ENCODE data around the gene SIRT5. TPM values are rescaled to one million over a fixed set of nuclear protein-coding genes. Genes with fewer than 3 reads are reported as not detected.

The SIRT5 gene
- total and polyA plus RNA-seq, 2 donors from 2014 or later = 12.0 to 16.8 TPM

GRCh38 chr6:13593720-13594119 lies 19.3 kb downstream of the SIRT5 start:
- H3K36me3 ChIP-seq (ENCODE audit: control insufficient read depth in 2 of 3, insufficient read depth in 3 of 3, low read length in 3 of 3) = peaks cover 0 to 41% (median 10%) of the 10 kb centered on the region in 3 donors
- H3K27me3 ChIP-seq (ENCODE audit: control insufficient read depth, insufficient read depth, low read length) = no peaks in the 10 kb centered on the region
- H3K9me3 ChIP-seq (ENCODE audit: control insufficient read depth in 2 of 3, insufficient read depth in 1 of 3, low read length in 3 of 3) = no peaks in the 10 kb centered on the region
- no peak for FAIRE-seq
- H3K4me1 ChIP-seq (ENCODE audit: control insufficient read depth in 2 of 3, insufficient read depth in 2 of 3, low read depth in 1 of 3, low read length in 3 of 3) = no peaks in the 10 kb centered on the region
- H3K4me3 ChIP-seq (ENCODE audit: low read length in 3 of 3) = no peak overlapping the region
- TF ChIP-seq CTCF (IDR thresholded peaks at IDR 0.05; ENCODE audit: borderline replicate concordance, extremely low read depth, insufficient read depth) = no peak
- no peak for DNase-seq
- no peak overlapping the region for H3K27ac ChIP-seq (ENCODE audit: low read depth in 2 of 2, low read length in 2 of 2)
- no peak overlapping the region for H3K9ac ChIP-seq (ENCODE audit: low read length in 3 of 3)
- intact Hi-C loops (cut with DNase I) = no loop called here

GRCh38 chr6:13597073-13597472 lies 22.7 kb downstream of the SIRT5 start:
- Histone ChIP-seq H3K27ac (ENCODE audit: low read depth in 2 of 2, low read length in 2 of 2) (no peak overlapping the region), H3K27me3 (ENCODE audit: control insufficient read depth, insufficient read depth, low read length) (no peaks in the 10 kb centered on the region), H3K4me3 (ENCODE audit: low read length in 3 of 3) (no peak overlapping the region), H3K4me1 (ENCODE audit: control insufficient read depth in 2 of 3, insufficient read depth in 2 of 3, low read depth in 1 of 3, low read length in 3 of 3) (no peaks in the 10 kb centered on the region), H3K36me3 (ENCODE audit: control insufficient read depth in 2 of 3, insufficient read depth in 3 of 3, low read length in 3 of 3) (peaks cover 0 to 41% (median 15%) of the 10 kb centered on the region in 3 donors), H3K9me3 (ENCODE audit: control insufficient read depth in 2 of 3, insufficient read depth in 1 of 3, low read length in 3 of 3) (no peaks in the 10 kb centered on the region), H3K9ac (ENCODE audit: low read length in 3 of 3) (no peak overlapping the region)
- DNase-seq = no peak
- TF ChIP-seq CTCF (IDR thresholded peaks at IDR 0.05; ENCODE audit: borderline replicate concordance, extremely low read depth, insufficient read depth) = no peak
- intact Hi-C loops (cut with DNase I) = no loop called here
- FAIRE-seq = no peak

GRCh38 chr6:13600036-13600435 lies 25.6 kb downstream of the SIRT5 start:
- intact Hi-C loops (cut with DNase I) = no loop called here
- FAIRE-seq = no peak
- Histone ChIP-seq H3K4me3 (ENCODE audit: low read length in 3 of 3) (no peak overlapping the region), H3K9me3 (ENCODE audit: control insufficient read depth in 2 of 3, insufficient read depth in 1 of 3, low read length in 3 of 3) (no peaks in the 10 kb centered on the region), H3K9ac (ENCODE audit: low read length in 3 of 3) (no peak overlapping the region), H3K27ac (ENCODE audit: low read depth in 2 of 2, low read length in 2 of 2) (no peak overlapping the region), H3K27me3 (ENCODE audit: control insufficient read depth, insufficient read depth, low read length) (no peaks in the 10 kb centered on the region), H3K4me1 (ENCODE audit: control insufficient read depth in 2 of 3, insufficient read depth in 2 of 3, low read depth in 1 of 3, low read length in 3 of 3) (no peaks in the 10 kb centered on the region), H3K36me3 (ENCODE audit: control insufficient read depth in 2 of 3, insufficient read depth in 3 of 3, low read length in 3 of 3) (peaks cover 0 to 29% (median 13%) of the 10 kb centered on the region in 3 donors)
- DNase-seq = no peak
- no peak for TF ChIP-seq CTCF (IDR thresholded peaks at IDR 0.05; ENCODE audit: borderline replicate concordance, extremely low read depth, insufficient read depth)

- Histone ChIP-seq H3K4me1 (ENCODE audit: control insufficient read depth in 2 of 3, insufficient read depth in 2 of 3, low read depth in 1 of 3, low read length in 3 of 3) (no peaks in the 10 kb centered on the region), H3K4me3 (ENCODE audit: low read length in 3 of 3) (no peak overlapping the region), H3K9me3 (ENCODE audit: control insufficient read depth in 2 of 3, insufficient read depth in 1 of 3, low read length in 3 of 3) (no peaks in the 10 kb centered on the region), H3K36me3 (ENCODE audit: control insufficient read depth in 2 of 3, insufficient read depth in 3 of 3, low read length in 3 of 3) (peaks cover 0 to 14% (median 10%) of the 10 kb centered on the region in 3 donors), H3K27me3 (ENCODE audit: control insufficient read depth, insufficient read depth, low read length) (no peaks in the 10 kb centered on the region), H3K27ac (ENCODE audit: low read depth in 2 of 2, low read length in 2 of 2) (no peak overlapping the region), H3K9ac (ENCODE audit: low read length in 3 of 3) (no peak overlapping the region)
- no peak for TF ChIP-seq CTCF (IDR thresholded peaks at IDR 0.05; ENCODE audit: borderline replicate concordance, extremely low read depth, insufficient read depth)
- intact Hi-C loops (cut with DNase I) = no loop called here
- FAIRE-seq = no peak
- no peak for DNase-seq
These were observed 29.7 kb downstream of the SIRT5 start for GRCh38 chr6:13604135-13604534.
